Muscle layer of duodenum (tissue), 2 donors: Measurements from ENCODE around the gene ALOX12.

Experiments
- H3K27ac ChIP-seq: one replicate; pipeline ENCODE4 v1.7.0; 2013; ENCODE audit warnings: mild to moderate bottlenecking, low read length
- H3K27me3 ChIP-seq: one replicate; pipeline ENCODE4 v1.7.0; 2013; ENCODE audit warnings: low read depth, mild to moderate bottlenecking, control low read depth, low read length
- H3K36me3 ChIP-seq, 2 donors: one replicate each; pipeline ENCODE4 v1.7.0; 2013; ENCODE audit warnings: low read length in 2 of 2, control low read depth in 1 of 2, mild to moderate bottlenecking in 1 of 2; ENCODE audit not compliant: insufficient read depth in 2 of 2, control insufficient read depth in 1 of 2
- H3K4me1 ChIP-seq, 2 donors: one replicate each; pipeline ENCODE4 v1.7.0; 2013; ENCODE audit warnings: low read length in 2 of 2, mild to moderate bottlenecking in 2 of 2, control low read depth in 1 of 2, moderate library complexity in 1 of 2; ENCODE audit not compliant: insufficient read depth in 2 of 2, control insufficient read depth in 1 of 2
- H3K4me3 ChIP-seq, 2 donors: one replicate each; pipeline ENCODE4 v1.7.0; 2013; ENCODE audit warnings: low read length in 2 of 2, low read depth in 1 of 2, mild to moderate bottlenecking in 1 of 2
- H3K9me3 ChIP-seq, 2 donors: one replicate each; pipeline ENCODE4 v1.7.0; 2013; ENCODE audit warnings: low read length in 2 of 2, control low read depth in 1 of 2, mild to moderate bottlenecking in 1 of 2; ENCODE audit not compliant: control insufficient read depth in 1 of 2
- donor health status: healthy.

The ALOX12 gene

GRCh38 chr17:7016418-7016817 is 20.6 kb downstream of the ALOX12 start:
- no peak overlapping the region for H3K27ac ChIP-seq
- H3K36me3 ChIP-seq, result peaks cover 0 to 8% of the 10 kb centered on the region in 2 donors
- H3K4me3 ChIP-seq, result no peak overlapping the region
- peaks cover 14 to 44% of the 10 kb centered on the region in 2 donors for H3K4me1 ChIP-seq
- H3K27me3 ChIP-seq, result no peaks in the 10 kb centered on the region
- no peaks in the 10 kb centered on the region for H3K9me3 ChIP-seq

GRCh38 chr17:7016886-7017826 is 21.3 kb downstream of the ALOX12 start:
- H3K4me1 ChIP-seq, result peaks cover 17 to 48% of the 10 kb centered on the region in 2 donors
- H3K9me3 ChIP-seq, result no peaks in the 10 kb centered on the region
- no peaks in the 10 kb centered on the region for H3K27me3 ChIP-seq
- peak overlapping the region; percentile 90 for H3K27ac ChIP-seq
- peak overlapping the region in 1 of 2 donors; percentile 79 for H3K4me3 ChIP-seq
- H3K36me3 ChIP-seq, result peaks cover 0 to 8% of the 10 kb centered on the region in 2 donors

DNA sequence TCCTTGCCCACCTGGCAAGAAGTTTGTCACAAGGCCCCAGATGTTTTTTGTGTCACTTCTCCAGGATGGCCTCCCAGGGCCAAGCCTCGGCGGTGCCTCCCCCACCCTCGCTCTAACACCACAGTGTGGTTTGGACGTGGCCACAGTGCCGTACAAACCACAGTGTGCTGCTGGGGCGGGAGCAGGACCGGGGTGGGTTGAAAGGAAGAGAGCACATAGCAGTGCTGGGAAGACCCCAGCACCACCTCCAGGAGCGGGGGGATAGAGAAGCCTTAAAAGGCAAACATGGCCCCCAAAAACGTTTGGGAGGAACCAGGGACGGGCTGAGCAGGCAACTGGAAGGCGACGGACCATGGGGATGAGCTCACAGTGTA is 22.0 kb downstream of the ALOX12 start:
- Histone ChIP-seq H3K27ac (peak overlapping the region; percentile 90), H3K9me3 (no peaks in the 10 kb centered on the region), H3K36me3 (peaks cover 0 to 8% of the 10 kb centered on the region in 2 donors), H3K4me3 (peak overlapping the region; percentile 30 to 79), H3K4me1 (peaks cover 17 to 54% of the 10 kb centered on the region in 2 donors), H3K27me3 (no peaks in the 10 kb centered on the region)

DNA sequence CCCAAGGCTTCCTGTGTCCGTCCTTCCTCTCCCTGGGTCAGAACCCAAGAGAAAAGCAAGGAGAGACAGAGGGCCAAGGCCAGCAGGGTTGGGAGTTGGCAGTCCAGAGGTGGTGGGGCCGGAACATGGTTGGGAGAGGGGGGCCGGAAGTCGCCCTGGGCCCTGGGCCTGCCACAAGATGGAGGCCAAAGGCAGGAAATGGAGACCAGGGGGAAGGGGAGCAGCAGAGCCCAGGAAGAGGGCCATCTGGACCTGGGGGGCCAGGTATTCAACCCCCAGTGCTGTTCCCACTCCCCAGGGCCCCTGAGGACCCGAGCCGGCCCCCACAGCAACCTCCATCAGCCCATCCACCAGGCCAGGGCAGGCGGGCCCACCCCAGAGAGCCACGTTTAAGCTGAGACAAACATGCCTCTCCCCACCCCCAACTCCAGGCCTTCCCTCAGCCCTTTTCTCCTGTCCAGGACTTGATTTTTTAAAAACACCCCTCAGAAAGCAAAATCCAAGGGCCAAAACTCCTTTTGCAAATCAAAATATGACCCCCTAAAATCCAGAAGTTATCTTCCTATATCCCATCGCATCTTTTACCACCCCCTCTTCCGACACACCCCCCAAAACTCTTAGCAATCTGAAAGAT is 22.6 kb downstream of the ALOX12 start:
- H3K27me3 ChIP-seq, result no peaks in the 10 kb centered on the region
- peak overlapping the region; percentile 90 for H3K27ac ChIP-seq
- H3K9me3 ChIP-seq, result no peaks in the 10 kb centered on the region
- peaks cover 0 to 8% of the 10 kb centered on the region in 2 donors for H3K36me3 ChIP-seq
- peaks cover 17 to 58% of the 10 kb centered on the region in 2 donors for H3K4me1 ChIP-seq
- H3K4me3 ChIP-seq, result peak overlapping the region; percentile 79 to 81

GRCh38 chr17:7019367-7019766 is 23.5 kb downstream of the ALOX12 start:
- Histone ChIP-seq H3K27me3 (no peaks in the 10 kb centered on the region), H3K36me3 (peaks cover 0 to 4% of the 10 kb centered on the region in 2 donors), H3K9me3 (no peaks in the 10 kb centered on the region), H3K4me1 (peaks cover 17 to 52% of the 10 kb centered on the region in 2 donors), H3K4me3 (peak overlapping the region; percentile 79 to 81), H3K27ac (peak overlapping the region; percentile 90)

- peaks cover 0 to 3% of the 10 kb centered on the region in 2 donors for H3K36me3 ChIP-seq
- no peaks in the 10 kb centered on the region for H3K9me3 ChIP-seq
- H3K27me3 ChIP-seq, result no peaks in the 10 kb centered on the region
- peak overlapping the region; percentile 90 for H3K27ac ChIP-seq
- H3K4me3 ChIP-seq, result peak overlapping the region; percentile 79 to 81
- H3K4me1 ChIP-seq, result peaks cover 17 to 52% of the 10 kb centered on the region in 2 donors
These were observed 24.1 kb downstream of the ALOX12 start for GRCh38 chr17:7019839-7020519.

- Histone ChIP-seq H3K9me3 (no peaks in the 10 kb centered on the region), H3K4me1 (peaks cover 10 to 42% of the 10 kb centered on the region in 2 donors), H3K4me3 (peak overlapping the region in 1 of 2 donors; percentile 42), H3K36me3 (no peaks in the 10 kb centered on the region), H3K27me3 (no peaks in the 10 kb centered on the region), H3K27ac (peak overlapping the region; percentile 72)
These were observed 25.2 kb downstream of the ALOX12 start for GRCh38 chr17:7020894-7021664.

- Histone ChIP-seq H3K36me3 (no peaks in the 10 kb centered on the region), H3K4me1 (peaks cover 9 to 39% of the 10 kb centered on the region in 2 donors), H3K27me3 (no peaks in the 10 kb centered on the region)
These were observed 26.3 kb downstream of the ALOX12 start for GRCh38 chr17:7021993-7022778.

GRCh38 chr17:7022781-7023571 is 27.1 kb downstream of the ALOX12 start, which contains the start of gene BCL6B:
Gene BCL6B, plus strand, starts transcription at chr17:7023050. Its CDS starts 622 bp downstream, at chr17:7023672.
- Histone ChIP-seq H3K27ac (peak within 1 kb of the TSS; percentile 72), H3K4me1 (peaks cover 2 to 31% of the 10 kb centered on the region in 2 donors), H3K27me3 (no peaks in the 10 kb centered on the region), H3K36me3 (no peaks in the 10 kb centered on the region), H3K4me3 (peak within 1 kb of the TSS; percentile 39 to 42), H3K9me3 (no peaks in the 10 kb centered on the region)

More at GRCh38 chr17:7021993-7022778, 26.3 kb downstream of the ALOX12 start:
- H3K4me3 ChIP-seq, result peak overlapping the region; percentile 6 to 42
- no peaks in the 10 kb centered on the region for H3K9me3 ChIP-seq
- peak overlapping the region; percentile 72 for H3K27ac ChIP-seq
